ENCODE data around the gene SP4. TPM values are rescaled to one million over a fixed set of nuclear protein-coding genes. Genes with fewer than 3 reads are reported as not detected.

The SP4 gene
- total RNA-seq, 1 experiment from 2014 or later: 15.9 TPM

DNA sequence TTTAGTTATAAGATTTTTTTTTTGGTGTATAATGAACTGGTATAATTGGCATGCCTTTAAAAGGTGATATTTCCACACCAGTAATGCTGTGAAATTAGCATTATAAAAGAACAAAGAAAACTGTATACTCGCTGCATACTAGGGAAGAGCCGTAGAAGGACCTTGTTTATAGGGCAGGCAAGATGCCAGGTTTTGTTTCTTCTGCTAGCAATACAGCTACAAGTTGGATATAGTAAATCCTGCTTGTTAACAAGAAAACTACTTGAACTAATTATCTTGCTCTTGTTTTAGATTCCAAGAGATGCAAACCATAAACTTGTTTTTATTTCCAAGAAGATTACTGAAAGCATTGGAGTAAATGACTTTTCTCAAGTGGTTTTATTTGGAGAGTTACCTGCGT is 116.8 kb downstream of the SP4 start:
- TF ChIP-seq, protein P1, sequence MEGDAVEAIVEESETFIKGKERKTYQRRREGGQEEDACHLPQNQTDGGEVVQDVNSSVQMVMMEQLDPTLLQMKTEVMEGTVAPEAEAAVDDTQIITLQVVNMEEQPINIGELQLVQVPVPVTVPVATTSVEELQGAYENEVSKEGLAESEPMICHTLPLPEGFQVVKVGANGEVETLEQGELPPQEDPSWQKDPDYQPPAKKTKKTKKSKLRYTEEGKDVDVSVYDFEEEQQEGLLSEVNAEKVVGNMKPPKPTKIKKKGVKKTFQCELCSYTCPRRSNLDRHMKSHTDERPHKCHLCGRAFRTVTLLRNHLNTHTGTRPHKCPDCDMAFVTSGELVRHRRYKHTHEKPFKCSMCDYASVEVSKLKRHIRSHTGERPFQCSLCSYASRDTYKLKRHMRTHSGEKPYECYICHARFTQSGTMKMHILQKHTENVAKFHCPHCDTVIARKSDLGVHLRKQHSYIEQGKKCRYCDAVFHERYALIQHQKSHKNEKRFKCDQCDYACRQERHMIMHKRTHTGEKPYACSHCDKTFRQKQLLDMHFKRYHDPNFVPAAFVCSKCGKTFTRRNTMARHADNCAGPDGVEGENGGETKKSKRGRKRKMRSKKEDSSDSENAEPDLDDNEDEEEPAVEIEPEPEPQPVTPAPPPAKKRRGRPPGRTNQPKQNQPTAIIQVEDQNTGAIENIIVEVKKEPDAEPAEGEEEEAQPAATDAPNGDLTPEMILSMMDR (IDR thresholded peaks at IDR 0.05; ENCODE audit: unreplicated experiment): no peak
- Mint-ChIP-seq H3K4me1 (ENCODE audit: low read depth, unreplicated experiment) (peaks cover 10% of the 10 kb centered on the region), H3K27me3 (ENCODE audit: unreplicated experiment) (peaks cover 34% of the 10 kb centered on the region), H3K4me3 (ENCODE audit: low read depth, unreplicated experiment) (no peak overlapping the region), H3K9me3 (ENCODE audit: low read depth, unreplicated experiment) (no peaks in the 10 kb centered on the region), H3K27ac (ENCODE audit: unreplicated experiment) (no peak overlapping the region), H3K36me3 (ENCODE audit: insufficient read depth, unreplicated experiment) (peaks cover 15% of the 10 kb centered on the region)
- CTCF ChIA-PET: interaction anchor here (0.7 to 1.6 kb wide), 2 partner anchors 16 to 223 kb away, joined by 4 to 11 read pairs; no protein-coding TSS in a partner anchor
- no peak for DNase-seq
- intact Hi-C loops (cut with micrococcal nuclease; ENCODE audit: unreplicated experiment): no loop called here
- no TSS peak for BruUV-seq (replicated peaks)

DNA sequence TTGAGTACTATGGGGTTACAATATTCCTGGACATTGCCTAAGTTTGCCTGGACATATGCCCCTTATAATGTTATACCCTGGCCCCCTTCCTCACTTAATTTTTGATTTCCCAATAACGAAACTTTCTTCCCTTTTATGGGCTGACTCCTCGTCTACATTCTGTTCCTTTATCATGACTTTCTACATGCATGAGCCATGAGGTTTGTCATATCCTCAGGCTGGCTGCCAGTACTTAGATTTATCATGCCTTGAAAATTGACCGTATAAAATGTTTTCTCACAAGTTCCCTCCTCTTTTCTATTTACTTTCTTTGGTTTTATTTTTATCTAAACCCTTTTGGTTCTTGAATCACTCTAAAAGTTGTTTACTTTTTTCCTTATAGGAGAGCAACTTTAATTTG is 119.6 kb downstream of the SP4 start:
- Mint-ChIP-seq H3K36me3 (ENCODE audit: insufficient read depth, unreplicated experiment) (peaks cover 21% of the 10 kb centered on the region), H3K27me3 (ENCODE audit: unreplicated experiment) (peaks cover 12% of the 10 kb centered on the region), H3K4me1 (ENCODE audit: low read depth, unreplicated experiment) (peaks cover 35% of the 10 kb centered on the region), H3K27ac (ENCODE audit: unreplicated experiment) (no peak overlapping the region), H3K9me3 (ENCODE audit: low read depth, unreplicated experiment) (peaks cover 2% of the 10 kb centered on the region), H3K4me3 (ENCODE audit: low read depth, unreplicated experiment) (no peak overlapping the region)
- no TSS peak for BruUV-seq (replicated peaks)
- CTCF ChIA-PET: no interaction called here
- TF ChIP-seq, protein P1 (IDR thresholded peaks at IDR 0.05; ENCODE audit: unreplicated experiment): no peak
- DNase-seq: no peak
- intact Hi-C loops (cut with micrococcal nuclease; ENCODE audit: unreplicated experiment): no loop called here

DNA sequence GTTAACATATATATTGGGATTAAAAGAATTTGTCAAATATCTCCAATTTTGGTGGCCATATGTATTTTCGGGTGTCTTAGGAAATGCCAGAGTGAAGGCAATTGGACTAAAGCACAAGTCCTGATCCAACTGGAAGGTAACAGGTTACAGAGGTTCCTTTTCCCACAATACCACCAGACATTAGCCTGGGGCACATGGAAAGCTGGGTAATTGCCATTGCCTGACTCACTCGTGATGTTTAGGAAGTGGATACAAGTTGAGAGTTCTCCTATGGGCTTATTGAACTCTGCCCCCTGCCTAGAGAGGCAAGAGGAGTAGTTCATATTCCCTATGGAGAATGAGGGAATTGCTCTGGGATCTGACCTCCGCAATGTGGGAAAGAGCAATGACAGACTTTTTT is 120.6 kb downstream of the SP4 start:
- Mint-ChIP-seq H3K27me3 (ENCODE audit: unreplicated experiment) (peaks cover 12% of the 10 kb centered on the region), H3K9me3 (ENCODE audit: low read depth, unreplicated experiment) (peaks cover 2% of the 10 kb centered on the region), H3K4me1 (ENCODE audit: low read depth, unreplicated experiment) (peaks cover 35% of the 10 kb centered on the region), H3K27ac (ENCODE audit: unreplicated experiment) (no peak overlapping the region), H3K4me3 (ENCODE audit: low read depth, unreplicated experiment) (no peak overlapping the region), H3K36me3 (ENCODE audit: insufficient read depth, unreplicated experiment) (peaks cover 11% of the 10 kb centered on the region)
- intact Hi-C loops (cut with micrococcal nuclease; ENCODE audit: unreplicated experiment): no loop called here
- BruUV-seq (replicated peaks): no TSS peak
- TF ChIP-seq, protein P1 (IDR thresholded peaks at IDR 0.05; ENCODE audit: unreplicated experiment): no peak
- no peak for DNase-seq
- CTCF ChIA-PET: no interaction called here

DNA sequence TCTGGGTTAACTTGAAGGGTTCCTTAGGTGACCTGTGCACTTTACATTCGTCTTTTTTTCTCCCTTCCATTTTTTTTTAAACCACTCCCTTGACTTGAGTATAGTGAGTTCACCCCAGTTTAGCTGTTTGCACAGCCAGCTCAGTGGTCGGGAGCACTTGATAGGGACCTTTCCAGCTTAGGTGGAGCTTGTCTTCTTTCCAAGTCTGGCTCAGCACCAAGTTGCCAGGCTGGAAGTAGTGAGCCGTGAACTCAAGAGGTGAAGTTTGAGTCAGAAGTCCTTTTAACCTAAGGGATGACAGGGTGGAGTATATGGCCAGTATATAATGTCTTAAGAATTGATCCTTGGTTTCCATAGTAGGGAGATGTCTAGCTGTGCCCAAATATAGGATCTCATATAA is 122.2 kb downstream of the SP4 start:
- Mint-ChIP-seq H3K36me3 (ENCODE audit: insufficient read depth, unreplicated experiment) (peaks cover 5% of the 10 kb centered on the region), H3K9me3 (ENCODE audit: low read depth, unreplicated experiment) (peaks cover 6% of the 10 kb centered on the region), H3K4me3 (ENCODE audit: low read depth, unreplicated experiment) (no peak overlapping the region), H3K4me1 (ENCODE audit: low read depth, unreplicated experiment) (peaks cover 26% of the 10 kb centered on the region), H3K27ac (ENCODE audit: unreplicated experiment) (peak overlapping the region; percentile 53), H3K27me3 (ENCODE audit: unreplicated experiment) (no peaks in the 10 kb centered on the region)
- peak; percentile 18 for DNase-seq
- CTCF ChIA-PET: interaction anchor here (1.0 kb wide), 1 partner anchor 16 kb away, joined by 4 read pairs; no protein-coding TSS in a partner anchor
- TF ChIP-seq, protein P1 (IDR thresholded peaks at IDR 0.05; ENCODE audit: unreplicated experiment): no peak
- intact Hi-C loops (cut with micrococcal nuclease; ENCODE audit: unreplicated experiment): loop anchor here (5.0 kb wide), 1 partner anchor 123 kb away; the partner anchor contains the start of gene SP4
- BruUV-seq (replicated peaks): no TSS peak
